ENCODE results near the gene ZNF616.
"Not testable (repeated sequence)": the region's sequence is repeated elsewhere in the genome, so short reads cannot be mapped to it uniquely, and the experiment has no call there.

The ZNF616 gene

DNA sequence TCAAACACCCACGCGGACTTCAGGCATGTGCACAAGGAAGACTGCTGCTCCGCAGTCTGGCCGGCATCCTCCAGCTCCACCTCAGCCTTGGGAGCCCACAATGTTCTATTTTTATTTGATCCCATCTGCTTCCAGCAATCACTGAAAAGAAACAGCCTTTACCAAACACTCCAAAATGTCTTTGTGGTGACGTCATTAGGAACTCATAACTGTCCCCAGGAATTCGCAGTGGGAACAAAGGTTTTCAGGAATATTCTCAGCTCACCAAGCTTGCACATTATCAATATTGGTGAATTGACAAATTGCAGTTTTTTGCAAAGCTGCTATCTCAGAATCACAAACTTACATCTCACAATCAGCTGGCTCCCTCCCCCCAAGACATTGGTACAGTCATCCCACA is 29.0 kb downstream of the ZNF616 start:
- DNase-seq (ENCODE audit: low read depth in 2 of 2), result no peak

DNA sequence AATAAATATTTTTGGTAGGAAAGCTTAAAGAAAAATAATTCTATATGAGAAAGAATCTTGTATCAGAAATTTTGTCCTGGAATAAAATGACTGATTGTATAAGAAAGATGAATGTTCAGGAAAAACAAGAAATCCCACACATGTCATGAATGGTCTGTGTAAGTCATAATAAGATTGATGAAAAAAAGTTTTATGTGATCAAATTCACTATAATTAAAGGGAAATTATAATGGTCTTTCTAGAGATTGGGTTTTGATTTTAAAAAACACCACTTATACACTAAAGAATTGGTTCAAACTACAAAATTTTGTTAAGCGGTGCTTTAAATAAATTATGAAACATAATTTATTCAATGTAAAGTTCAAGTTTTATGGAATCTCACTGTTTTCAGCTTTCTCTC is 37.0 kb downstream of the ZNF616 start:
- DNase-seq (ENCODE audit: low read depth in 2 of 2), result no peak

- DNase-seq (ENCODE audit: low read depth in 2 of 2), result no peak
Measured at GRCh38 chr19:52101866-52102562, 37.7 kb downstream of the ZNF616 start.

GRCh38 chr19:52099497-52100138 is 40.1 kb downstream of the ZNF616 start:
- DNase-seq (ENCODE audit: low read depth in 2 of 2), result no peak

DNA sequence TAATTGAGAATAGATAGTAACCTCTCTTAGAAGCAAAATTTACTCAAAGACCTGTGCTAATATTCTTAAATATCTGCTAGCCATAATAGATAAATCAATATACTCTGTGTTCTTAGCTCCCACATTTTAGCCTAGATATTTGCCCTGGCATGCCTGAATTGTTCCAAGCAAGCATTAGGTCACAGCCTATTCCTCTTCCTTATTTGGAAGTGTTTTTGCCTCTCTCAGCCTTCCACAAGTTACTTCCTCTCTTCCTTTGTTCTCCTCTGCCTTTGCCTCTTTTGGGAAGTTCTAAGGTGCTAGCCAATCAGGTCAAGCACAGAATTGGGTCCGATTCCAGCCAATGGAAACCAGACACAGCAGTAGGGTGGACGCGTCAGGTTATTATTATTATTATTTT is 43.3 kb downstream of the ZNF616 start:
- not testable (repeated sequence) for DNase-seq (ENCODE audit: low read depth in 2 of 2)

GRCh38 chr19:52095172-52096014 is 44.3 kb downstream of the ZNF616 start, which contains the start of gene ZNF841:
Gene ZNF841, minus strand, starts transcription at chr19:52095765. Its CDS starts 10,964 bp downstream, at chr19:52084801.
- peak; percentile 75 to 86 for DNase-seq (ENCODE audit: low read depth in 2 of 2)

DNA sequence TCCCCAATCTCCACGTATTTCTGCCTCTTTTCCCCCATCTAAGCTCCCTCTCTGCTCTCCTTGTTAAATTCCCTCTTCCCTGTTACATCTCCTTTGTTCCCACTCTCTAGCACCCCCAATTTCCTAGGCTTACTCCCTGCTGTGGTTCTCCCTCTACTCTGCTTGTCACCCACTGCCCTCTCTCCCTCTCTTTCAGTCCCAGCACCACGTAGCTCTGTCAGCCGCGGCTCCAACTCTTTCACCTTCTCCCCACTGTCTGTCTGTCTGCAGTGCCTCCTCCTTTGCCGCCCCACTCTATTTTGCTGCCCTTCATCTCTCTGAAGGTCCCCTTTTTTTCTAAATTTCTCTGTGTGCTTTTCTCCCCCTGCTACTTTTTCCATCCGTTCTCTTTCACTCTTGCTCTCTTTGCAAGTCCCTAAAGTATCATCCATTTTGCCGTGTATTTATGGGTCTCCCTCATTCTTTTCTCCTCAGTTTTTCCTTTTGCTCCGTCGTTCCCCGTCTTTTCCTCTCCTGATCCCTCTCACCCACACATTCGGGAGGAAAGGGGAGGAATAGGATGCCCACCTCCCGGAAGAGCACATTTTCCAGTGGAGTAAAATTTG is 45.1 kb downstream of the ZNF616 start:
- no peak for DNase-seq (ENCODE audit: low read depth in 2 of 2)

- DNase-seq (ENCODE audit: low read depth in 2 of 2), result no peak
Measured at GRCh38 chr19:52086481-52086880, 53.3 kb downstream of the ZNF616 start.

- no peak for DNase-seq (ENCODE audit: low read depth in 2 of 2)
Measured at GRCh38 chr19:52070496-52070895, 69.2 kb downstream of the ZNF616 start.

DNA sequence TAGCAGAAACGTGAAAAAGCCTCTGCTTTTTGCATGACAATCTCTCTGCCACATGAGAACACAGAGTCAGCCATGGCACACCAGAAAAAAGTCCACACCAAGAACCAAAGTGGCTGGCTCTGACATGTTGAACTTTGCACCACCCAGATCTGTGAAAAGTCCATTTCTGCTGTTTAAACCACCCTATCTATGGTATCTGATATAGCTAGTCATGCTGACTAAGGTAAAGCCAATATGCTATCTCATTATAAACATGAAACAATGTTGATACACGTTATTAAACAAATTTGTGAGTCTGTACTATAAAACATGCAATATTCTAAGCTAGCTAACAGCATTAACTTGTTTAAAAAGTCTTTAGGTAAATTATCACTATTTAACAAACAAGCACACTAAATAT is 70.1 kb downstream of the ZNF616 start:
- no peak for DNase-seq (ENCODE audit: low read depth in 2 of 2)

- DNase-seq (ENCODE audit: low read depth in 2 of 2), result no peak
Measured at GRCh38 chr19:52066258-52066863, 73.4 kb downstream of the ZNF616 start.

DNA sequence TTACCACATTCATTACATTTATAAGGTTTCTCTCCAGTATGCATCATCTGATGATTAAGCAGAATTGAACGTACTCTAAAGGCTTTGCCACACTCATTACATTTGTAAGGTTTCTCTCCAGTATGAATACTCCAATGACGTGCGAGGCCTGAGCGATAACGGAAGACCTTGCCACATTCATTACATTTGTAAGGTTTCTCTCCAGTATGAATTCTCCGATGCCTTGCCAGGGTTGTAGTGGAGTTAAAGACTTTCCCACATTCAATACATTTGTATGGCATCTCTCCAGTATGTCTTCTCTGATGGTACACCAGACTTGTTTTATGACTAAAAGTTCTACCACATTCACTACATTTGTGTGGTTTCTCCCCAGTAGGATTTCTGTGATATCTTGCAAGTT is 74.3 kb downstream of the ZNF616 start:
- no peak for DNase-seq (ENCODE audit: low read depth in 2 of 2)
